ENCODE results near the gene CIB4. TPM values are rescaled to one million over a fixed set of nuclear protein-coding genes. Genes with fewer than 3 reads are reported as not detected.

Gene CIB4
- total RNA-seq, 1 donor from 2014 or later = not detected

- DNase-seq (ENCODE audit: low read depth) (no peak), FAIRE-seq (no peak)
- TF ChIP-seq CTCF (IDR thresholded peaks at IDR 0.05; ENCODE audit: insufficient read depth, low read length, severe bottlenecking) = no peak
- Histone ChIP-seq H3K27me3 (ENCODE audit: control insufficient read depth, insufficient read depth, low read length) (peaks cover 2% of the 10 kb centered on the region), H3K4me3 (ENCODE audit: low read depth, low read length) (no peak overlapping the region), H3K36me3 (ENCODE audit: control insufficient read depth, insufficient read depth, low read length) (no peaks in the 10 kb centered on the region)
Measured at GRCh38 chr2:26535663-26536275, 105.4 kb downstream of the CIB4 start.

GRCh38 chr2:26534865-26535662 lies 106.1 kb downstream of the CIB4 start:
- no peak for DNase-seq (ENCODE audit: low read depth)
- Histone ChIP-seq H3K36me3 (ENCODE audit: control insufficient read depth, insufficient read depth, low read length) (no peaks in the 10 kb centered on the region), H3K4me3 (ENCODE audit: low read depth, low read length) (no peak overlapping the region), H3K27me3 (ENCODE audit: control insufficient read depth, insufficient read depth, low read length) (peaks cover 2% of the 10 kb centered on the region)
- TF ChIP-seq CTCF (IDR thresholded peaks at IDR 0.05; ENCODE audit: insufficient read depth, low read length, severe bottlenecking) = no peak
- no peak for FAIRE-seq

- no peak for DNase-seq (ENCODE audit: low read depth)
- FAIRE-seq = no peak
- H3K4me3 ChIP-seq (ENCODE audit: low read depth, low read length) = no peak overlapping the region
- H3K27me3 ChIP-seq (ENCODE audit: control insufficient read depth, insufficient read depth, low read length) = peaks cover 2% of the 10 kb centered on the region
- no peaks in the 10 kb centered on the region for H3K36me3 ChIP-seq (ENCODE audit: control insufficient read depth, insufficient read depth, low read length)
- no peak for TF ChIP-seq CTCF (IDR thresholded peaks at IDR 0.05; ENCODE audit: insufficient read depth, low read length, severe bottlenecking)
Measured at GRCh38 chr2:26534098-26534864, 106.9 kb downstream of the CIB4 start.

- no peak for DNase-seq (ENCODE audit: low read depth)
- H3K36me3 ChIP-seq (ENCODE audit: control insufficient read depth, insufficient read depth, low read length) = no peaks in the 10 kb centered on the region
- H3K4me3 ChIP-seq (ENCODE audit: low read depth, low read length) = no peak overlapping the region
- H3K27me3 ChIP-seq (ENCODE audit: control insufficient read depth, insufficient read depth, low read length) = peaks cover 2% of the 10 kb centered on the region
- TF ChIP-seq CTCF (IDR thresholded peaks at IDR 0.05; ENCODE audit: insufficient read depth, low read length, severe bottlenecking) = no peak
- no peak for FAIRE-seq
Measured at GRCh38 chr2:26533661-26534060, 107.5 kb downstream of the CIB4 start.

- TF ChIP-seq CTCF (IDR thresholded peaks at IDR 0.05; ENCODE audit: insufficient read depth, low read length, severe bottlenecking) = no peak
- FAIRE-seq (peak; percentile 28), DNase-seq (ENCODE audit: low read depth) (no peak)
- H3K36me3 ChIP-seq (ENCODE audit: control insufficient read depth, insufficient read depth, low read length) = no peaks in the 10 kb centered on the region
- peaks cover 2% of the 10 kb centered on the region for H3K27me3 ChIP-seq (ENCODE audit: control insufficient read depth, insufficient read depth, low read length)
- no peak overlapping the region for H3K4me3 ChIP-seq (ENCODE audit: low read depth, low read length)
Measured at GRCh38 chr2:26532301-26533250, 108.6 kb downstream of the CIB4 start.

All from bronchial epithelial cell (primary cell).